HEK293T (cell line): ENCODE measurements around the gene CTNNA3.

ENCODE experiments used
- CTCF ChIA-PET: fragments of 350-600 bp; formaldehyde crosslinking; extraction: SDS; loops from one replicate; lab custom pipeline; 2021; ENCODE audit warnings: antibody characterized with exemption, inconsistent platforms; lab: Yijun Ruan, JAX
- POLR2A ChIA-PET: fragments of 350-600 bp; formaldehyde crosslinking; extraction: SDS; loops from one replicate; lab custom pipeline; 2020; ENCODE audit warnings: antibody characterized with exemption, inconsistent platforms; lab: Yijun Ruan, JAX
- DNase-seq: peaks from one replicate; pipeline ENCODE4 v3.0.0; 2012; ENCODE audit warnings: mixed read lengths; ENCODE audit errors: extremely low spot score
- ARNT ChIP-seq: fragments of 450-650 bp; IDR thresholded peaks from 2 replicates; pipeline ENCODE4 v1.6.1; 2017; ENCODE audit warnings: mild to moderate bottlenecking
- BHLHE40 ChIP-seq: fragments of 450-650 bp; IDR thresholded peaks from 2 replicates; pipeline ENCODE4 v1.6.1; 2016; ENCODE audit warnings: mild to moderate bottlenecking, moderate library complexity, borderline replicate concordance
- CTBP1 ChIP-seq: fragments of 450-650 bp; IDR thresholded peaks from 2 replicates; pipeline ENCODE4 v1.6.1; 2016; ENCODE audit warnings: borderline replicate concordance
- ELF4 ChIP-seq: fragments of 450-650 bp; IDR thresholded peaks from 2 replicates; pipeline ENCODE4 v1.6.1; 2017; ENCODE audit warnings: antibody characterized with exemption
- FOXA1 ChIP-seq: fragments of 450-650 bp; IDR thresholded peaks from 2 replicates; pipeline ENCODE4 v1.6.1; 2016; ENCODE audit warnings: mild to moderate bottlenecking
- FOXK2 ChIP-seq: fragments of 450-650 bp; IDR thresholded peaks from 2 replicates; pipeline ENCODE4 v1.6.1; 2016; ENCODE audit warnings: mild to moderate bottlenecking
- FOXM1 ChIP-seq: fragments of 450-650 bp; IDR thresholded peaks from 2 replicates; pipeline ENCODE4 v1.6.1; 2017; ENCODE audit warnings: mild to moderate bottlenecking, borderline replicate concordance
- HDGF ChIP-seq: fragments of 450-650 bp; IDR thresholded peaks from 2 replicates; pipeline ENCODE4 v1.6.1; 2017; ENCODE audit warnings: antibody characterized with exemption, borderline replicate concordance
- L3MBTL2 ChIP-seq: fragments of 450-650 bp; conservative IDR thresholded peaks from 2 replicates; pipeline ENCODE4 v1.6.1; 2016; ENCODE audit warnings: mild to moderate bottlenecking
- LEF1 ChIP-seq: fragments of 450-650 bp; IDR thresholded peaks from 2 replicates; pipeline ENCODE4 v1.6.1; 2017; ENCODE audit warnings: mild to moderate bottlenecking, borderline replicate concordance
- NFRKB ChIP-seq: fragments of 450-650 bp; IDR thresholded peaks from 2 replicates; pipeline ENCODE4 v1.6.1; 2016; ENCODE audit warnings: mild to moderate bottlenecking, moderate library complexity
- SP1 ChIP-seq: fragments of 450-650 bp; IDR thresholded peaks from 2 replicates; pipeline ENCODE4 v1.6.1; 2017
- SUZ12 ChIP-seq: fragments of 450-650 bp; IDR thresholded peaks from 2 replicates; pipeline ENCODE4 v1.6.1; 2016; ENCODE audit warnings: mild to moderate bottlenecking
- TARDBP ChIP-seq: fragments of 450-650 bp; IDR thresholded peaks from 2 replicates; pipeline ENCODE4 v1.6.1; 2016
- ZNF384 ChIP-seq: fragments of 450-650 bp; IDR thresholded peaks from 2 replicates; pipeline ENCODE4 v1.6.1; 2016
- TF ChIP-seq, protein P1 (sequence below): fragments of 450-650 bp; IDR thresholded peaks from 2 replicates; pipeline ENCODE4 v1.6.1; 2016

Gene CTNNA3

DNA sequence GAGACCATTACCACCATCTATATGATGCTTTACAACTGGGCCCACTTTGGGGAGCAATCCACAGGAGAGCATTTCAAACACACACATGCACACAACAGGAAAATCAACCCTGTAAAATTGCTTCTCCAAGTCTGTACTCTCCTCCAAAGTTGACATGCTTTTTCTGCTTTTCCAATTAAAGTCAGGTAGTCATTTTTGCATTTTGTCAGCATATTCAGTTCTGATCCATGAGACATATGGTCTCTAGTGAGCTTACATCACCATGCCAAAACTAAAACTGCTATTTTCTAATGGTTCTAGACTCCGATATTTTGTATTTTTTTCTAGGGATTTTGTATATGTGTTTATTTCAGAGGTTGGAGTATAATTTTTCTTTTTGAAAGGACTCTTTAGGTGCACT is 1143.7 kb downstream of the CTNNA3 start:
- POLR2A ChIA-PET: no interaction called here
- no peak for DNase-seq
- TF ChIP-seq, protein P1, sequence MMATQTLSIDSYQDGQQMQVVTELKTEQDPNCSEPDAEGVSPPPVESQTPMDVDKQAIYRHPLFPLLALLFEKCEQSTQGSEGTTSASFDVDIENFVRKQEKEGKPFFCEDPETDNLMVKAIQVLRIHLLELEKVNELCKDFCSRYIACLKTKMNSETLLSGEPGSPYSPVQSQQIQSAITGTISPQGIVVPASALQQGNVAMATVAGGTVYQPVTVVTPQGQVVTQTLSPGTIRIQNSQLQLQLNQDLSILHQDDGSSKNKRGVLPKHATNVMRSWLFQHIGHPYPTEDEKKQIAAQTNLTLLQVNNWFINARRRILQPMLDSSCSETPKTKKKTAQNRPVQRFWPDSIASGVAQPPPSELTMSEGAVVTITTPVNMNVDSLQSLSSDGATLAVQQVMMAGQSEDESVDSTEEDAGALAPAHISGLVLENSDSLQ: no peak
- TF ChIP-seq FOXM1: no peak
- no peak for TF ChIP-seq ARNT
- no peak for TF ChIP-seq FOXA1
- no peak for TF ChIP-seq SP1
- CTCF ChIA-PET: no interaction called here

DNA sequence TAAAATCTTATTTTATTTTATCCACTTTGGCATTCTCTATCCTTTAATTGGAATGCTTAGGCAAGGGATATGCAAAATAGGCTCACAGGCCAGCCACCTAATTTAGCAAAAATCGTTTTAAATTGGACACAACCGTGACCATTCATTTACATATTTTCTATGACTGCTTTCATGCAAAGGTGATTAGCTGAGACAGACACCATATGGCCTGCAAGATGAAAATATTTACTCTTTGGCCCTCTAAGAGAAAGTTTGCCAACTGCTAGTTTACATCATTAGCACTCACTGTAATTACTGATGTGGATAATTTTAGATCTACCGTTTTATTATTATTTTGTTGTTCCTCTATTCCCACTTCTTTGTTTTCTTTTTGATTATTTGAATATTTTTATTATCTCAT is 1145.6 kb downstream of the CTNNA3 start:
- no peak for DNase-seq
- TF ChIP-seq ELF4 (no peak), LEF1 (no peak), FOXK2 (no peak), CTBP1 (no peak), FOXA1 (no peak), SP1 (no peak), HDGF (no peak), SUZ12 (no peak), ARNT (no peak), ZNF384 (no peak), NFRKB (no peak), TARDBP (no peak), FOXM1 (no peak), BHLHE40 (no peak), L3MBTL2 (no peak)
- TF ChIP-seq, protein P1: no peak
- ChIA-PET POLR2A (no interaction called here), CTCF (no interaction called here)

DNA sequence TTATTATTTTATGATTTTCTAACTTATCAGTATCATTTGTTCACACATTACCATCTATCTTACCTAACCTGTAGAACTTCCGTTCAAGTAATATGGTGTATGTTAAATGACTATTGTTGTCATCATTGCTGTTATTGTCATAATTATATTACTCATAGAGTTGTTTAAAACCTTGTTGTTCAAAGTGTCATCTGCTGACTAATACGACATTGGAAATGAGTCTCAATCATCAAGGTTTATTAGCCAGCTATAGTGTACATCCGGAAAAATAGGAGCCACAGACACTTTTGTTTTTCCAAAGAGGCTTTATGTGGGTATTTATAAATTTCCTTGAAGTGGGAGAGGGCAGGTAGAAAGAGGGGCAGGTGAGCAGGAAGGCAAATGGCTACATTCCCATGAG is 1157.1 kb downstream of the CTNNA3 start:
- POLR2A ChIA-PET: no interaction called here
- TF ChIP-seq SUZ12: no peak
- TF ChIP-seq ARNT: no peak
- no peak for TF ChIP-seq TARDBP
- TF ChIP-seq, protein P1: no peak
- TF ChIP-seq ELF4: no peak
- TF ChIP-seq L3MBTL2: no peak
- TF ChIP-seq HDGF: no peak
- TF ChIP-seq FOXM1: no peak
- no peak for TF ChIP-seq CTBP1
- no peak for TF ChIP-seq LEF1
- no peak for TF ChIP-seq FOXA1
- no peak for TF ChIP-seq BHLHE40
- CTCF ChIA-PET: no interaction called here
- no peak for DNase-seq

DNA sequence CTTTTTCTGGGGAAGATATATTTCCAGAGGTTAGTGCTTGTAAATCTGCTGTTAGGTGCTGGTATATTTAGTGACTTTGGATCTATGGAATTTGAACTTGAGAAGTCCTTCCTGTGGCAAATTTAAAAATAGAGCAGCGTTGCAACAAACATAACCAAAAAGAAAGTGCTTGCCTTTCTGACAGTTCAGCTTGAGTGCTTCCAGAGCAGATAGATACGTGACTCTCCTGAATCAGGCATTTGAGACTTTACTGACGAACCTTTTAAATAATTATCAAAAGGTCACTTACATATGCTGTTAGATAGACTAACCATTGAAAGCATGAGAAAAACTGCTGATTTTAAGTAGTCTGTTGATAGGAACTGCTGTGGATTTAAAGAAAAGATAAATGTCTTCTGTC is 1157.6 kb downstream of the CTNNA3 start:
- ChIA-PET POLR2A (no interaction called here), CTCF (no interaction called here)
- DNase-seq: no peak
- TF ChIP-seq NFRKB (no peak), SP1 (no peak), ARNT (no peak), L3MBTL2 (no peak), HDGF (no peak), FOXM1 (no peak), LEF1 (no peak), CTBP1 (no peak), FOXK2 (no peak)

DNA sequence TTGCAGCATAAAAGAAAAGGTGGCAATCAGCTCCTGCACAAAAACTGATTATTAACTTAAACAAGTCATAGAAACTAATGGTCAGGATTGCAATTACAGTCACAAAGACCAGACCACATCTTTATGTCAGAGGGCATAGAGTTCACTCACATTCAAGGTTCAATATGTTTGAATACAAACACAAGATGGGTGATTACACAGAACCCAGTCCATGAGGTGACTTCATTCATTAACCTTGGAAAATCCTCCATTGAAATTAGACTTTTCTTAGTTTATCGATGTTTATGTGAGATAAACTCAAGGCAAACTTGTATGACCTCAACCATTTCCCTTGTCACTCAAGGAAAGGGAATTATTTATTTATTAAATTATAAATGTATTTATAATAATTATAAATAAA is 1158.8 kb downstream of the CTNNA3 start:
- DNase-seq: no peak
- CTCF ChIA-PET: no interaction called here
- no peak for TF ChIP-seq SP1
- no peak for TF ChIP-seq TARDBP
- TF ChIP-seq SUZ12: no peak
- no peak for TF ChIP-seq FOXA1
- no peak for TF ChIP-seq ARNT
- TF ChIP-seq ELF4: no peak
- TF ChIP-seq, protein P1: no peak
- POLR2A ChIA-PET: no interaction called here

DNA sequence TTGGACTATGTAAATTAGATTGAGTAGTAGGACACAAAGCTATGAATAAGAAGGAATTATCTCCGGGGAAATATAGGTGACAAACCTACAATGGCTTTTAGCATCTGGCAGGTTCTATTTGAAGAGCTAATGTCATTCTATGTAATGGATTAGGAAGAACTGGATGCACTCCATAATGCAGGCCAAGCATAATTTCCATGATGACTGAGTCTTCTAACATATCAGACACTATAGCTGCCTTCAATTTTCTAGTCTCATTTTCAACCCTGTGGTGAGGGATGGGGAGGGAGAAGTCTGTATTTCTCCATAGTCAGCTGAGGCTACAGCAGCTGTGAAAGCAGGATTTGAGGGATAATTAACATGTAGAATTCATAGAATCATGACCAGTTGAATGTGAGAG is 1160.6 kb downstream of the CTNNA3 start:
- ChIA-PET POLR2A (no interaction called here), CTCF (no interaction called here)
- TF ChIP-seq NFRKB (no peak), CTBP1 (no peak), TARDBP (no peak), HDGF (no peak), SUZ12 (no peak), LEF1 (no peak)
- no peak for DNase-seq

DNA sequence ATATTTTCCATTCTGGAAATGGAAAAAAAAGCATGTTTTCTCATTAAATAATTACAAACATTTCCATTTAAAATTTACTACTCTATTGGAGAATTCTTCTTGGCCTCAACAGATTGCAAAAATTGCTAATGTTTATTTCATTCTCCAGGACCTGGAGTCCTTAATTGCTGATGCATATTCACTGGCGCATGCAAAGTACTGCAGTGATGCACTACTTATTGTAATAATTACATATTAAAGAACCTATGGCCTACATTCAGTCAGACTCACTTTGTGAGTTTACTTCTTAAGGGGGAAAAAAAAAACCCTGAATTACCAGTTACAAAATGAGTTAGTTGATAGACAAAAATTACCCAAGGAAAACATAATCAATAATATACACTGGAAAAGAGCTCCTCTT is 1161.1 kb downstream of the CTNNA3 start:
- no peak for DNase-seq
- POLR2A ChIA-PET: no interaction called here
- CTCF ChIA-PET: no interaction called here
- no peak for TF ChIP-seq BHLHE40
- TF ChIP-seq, protein P1: no peak
- TF ChIP-seq L3MBTL2: no peak
- TF ChIP-seq ZNF384: no peak
- no peak for TF ChIP-seq SP1
- TF ChIP-seq CTBP1: no peak
- TF ChIP-seq LEF1: no peak
- TF ChIP-seq NFRKB: no peak
- TF ChIP-seq SUZ12: no peak
- no peak for TF ChIP-seq ARNT
- no peak for TF ChIP-seq FOXM1
- no peak for TF ChIP-seq ELF4
- TF ChIP-seq FOXK2: no peak
- no peak for TF ChIP-seq HDGF
- no peak for TF ChIP-seq FOXA1
- no peak for TF ChIP-seq TARDBP
